B cell (primary cell): ENCODE measurements around the gene ZNF41. TPM values are rescaled to one million over a fixed set of nuclear protein-coding genes. Genes with fewer than 3 reads are reported as not detected.

Experiments used
- ATAC-seq: fragments of 200-7000 bp; cut with Tn5 transposase; one replicate; pipeline ENCODE4 v1.10.0; 2021; ENCODE audit warnings: low read depth, mild to moderate bottlenecking, moderate number of reproducible peaks, moderate library complexity
- CTCF ChIA-PET: fragments of 350-600 bp; sonication (Branson Sonifier 250); formaldehyde crosslinking; loops from one replicate; lab custom pipeline; 2021; ENCODE audit warnings: antibody characterized with exemption, inconsistent platforms; lab: Charles Lee
- POLR2A ChIA-PET: fragments of 350-600 bp; sonication (Branson Sonifier 250); formaldehyde crosslinking; loops from one replicate; lab custom pipeline; 2021; ENCODE audit warnings: antibody characterized with exemption; lab: Charles Lee
- DNase-seq: peaks from one replicate; pipeline ENCODE4 v3.0.0; 2013
- H2AFZ ChIP-seq: 2 replicates; pipeline ENCODE4 v1.6.1; 2012; ENCODE audit warnings: mild to moderate bottlenecking, low read depth, low read length; ENCODE audit not compliant: insufficient read depth, poor library complexity, severe bottlenecking
- H3K27ac ChIP-seq, 2 donors: 1 replicate in 1 of 2; 2 replicates in 1 of 2; pipeline ENCODE4 v1.5.1; 2012 to 2013; ENCODE audit warnings: low read length in 2 of 2, mild to moderate bottlenecking in 2 of 2, moderate library complexity in 1 of 2
- H3K27me3 ChIP-seq, 4 experiments: fragments of 200-600 bp in 1 of 4; sonication (generic) in 1 of 4; replicated peaks in 1 of 4; 1 replicate in 2 of 4; 2 replicates in 2 of 4; pipeline versions ENCODE4 v1.6.1 to v1.7.0; 2013 to 2016; ENCODE audit warnings: low read length in 3 of 4, mild to moderate bottlenecking in 2 of 4, mixed read lengths in 1 of 4, moderate library complexity in 1 of 4; ENCODE audit not compliant: insufficient read depth in 4 of 4, control insufficient read depth in 3 of 4; ENCODE audit errors: control extremely low read depth in 1 of 4
- H3K36me3 ChIP-seq, 2 experiments: replicated peaks in 1 of 2; 1 replicate in 1 of 2; 2 replicates in 1 of 2; pipeline versions ENCODE4 v1.6.1 to v1.7.1; 2013; ENCODE audit warnings: low read length in 1 of 2; ENCODE audit not compliant: insufficient read depth in 2 of 2, control insufficient read depth in 1 of 2; ENCODE audit errors: control extremely low read depth in 1 of 2, extremely low read depth in 1 of 2
- H3K4me1 ChIP-seq, 2 donors: fragments of 200-600 bp in 1 of 2; sonication (generic) in 1 of 2; 1 replicate in 1 of 2; 2 replicates in 1 of 2; pipeline versions ENCODE4 v1.5.1 to v1.6.1; 2013 to 2017; ENCODE audit warnings: low read length in 2 of 2; ENCODE audit not compliant: control insufficient read depth in 2 of 2, insufficient read depth in 2 of 2
- H3K4me2 ChIP-seq: replicated peaks from 2 replicates; pipeline ENCODE3; 2012; ENCODE audit warnings: mild to moderate bottlenecking, low read depth, low read length; ENCODE audit not compliant: poor library complexity, severe bottlenecking
- H3K4me3 ChIP-seq, 5 experiments: fragments of 200-600 bp in 1 of 5; sonication (generic) in 1 of 5; 1 replicate in 3 of 5; 2 replicates in 2 of 5; pipeline versions ENCODE4 v1.5.1 to v1.7.0; 2011 to 2016; ENCODE audit warnings: low read length in 4 of 5, mild to moderate bottlenecking in 4 of 5, low read depth in 2 of 5, control low read depth in 1 of 5, moderate library complexity in 1 of 5; ENCODE audit not compliant: insufficient read depth in 1 of 5; ENCODE audit errors: control extremely low read depth in 1 of 5, extremely low read depth in 1 of 5
- H3K79me2 ChIP-seq: fragments of 200-600 bp; sonication (generic); one replicate; pipeline ENCODE4 v1.6.0; 2016; ENCODE audit warnings: low read length; ENCODE audit not compliant: control insufficient read depth, insufficient read depth
- H3K9ac ChIP-seq: fragments of 200-600 bp; sonication (generic); 2 replicates; pipeline ENCODE4 v1.6.1; 2017; ENCODE audit warnings: mild to moderate bottlenecking, low read length, moderate library complexity
- H3K9me3 ChIP-seq, 3 donors: one replicate each; pipeline versions ENCODE4 v1.6.1 to v1.7.1; 2013; ENCODE audit warnings: low read length in 2 of 3; ENCODE audit not compliant: control insufficient read depth in 2 of 3, insufficient read depth in 1 of 3; ENCODE audit errors: control extremely low read depth in 1 of 3
- H4K20me1 ChIP-seq: 2 replicates; pipeline ENCODE4 v1.6.0; 2012; ENCODE audit warnings: mild to moderate bottlenecking, low read length; ENCODE audit not compliant: insufficient read depth, control insufficient read depth, poor library complexity, severe bottlenecking
- H3K27ac Mint-ChIP-seq: one replicate; pipeline ENCODE4 v1.8.0; 2021; ENCODE audit warnings: mixed read lengths
- H3K27me3 Mint-ChIP-seq: one replicate; pipeline ENCODE4 v1.8.0; 2021; ENCODE audit warnings: mixed read lengths
- H3K4me1 Mint-ChIP-seq: one replicate; pipeline ENCODE4 v1.8.0; 2021; ENCODE audit warnings: mixed read lengths
- H3K4me3 Mint-ChIP-seq: one replicate; pipeline ENCODE4 v1.8.0; 2021; ENCODE audit warnings: mixed read lengths
- H3K9me3 Mint-ChIP-seq: one replicate; pipeline ENCODE4 v1.8.0; 2022; ENCODE audit warnings: mixed read lengths; ENCODE audit not compliant: insufficient read depth
- EZH2 ChIP-seq: IDR thresholded peaks from 2 replicates; pipeline ENCODE4 v1.6.1; 2012; ENCODE audit warnings: borderline replicate concordance, low read depth, mild to moderate bottlenecking, moderate library complexity, low read length; ENCODE audit not compliant: insufficient read depth, poor library complexity, severe bottlenecking
- WGBS: methylation state at CpG from one replicate; pipeline ENCODE4 v1.1.5; 2013; ENCODE audit warnings: missing lambda C conversion rate; ENCODE audit not compliant: insufficient coverage; 5-methylcytosine and 5-hydroxymethylcytosine counted together
- intact Hi-C: fragments of 100-400 bp; cut with micrococcal nuclease; formaldehyde crosslinking; loops from one replicate; pipeline ENCODE4 v1.10.0; 2022
- polyA plus RNA-seq: library from polyadenylated mRNA; depleted of rRNA; stranded (reverse); fragments of >200 nt; gene quantifications from 2 replicates; pipeline ENCODE4 v1.2.3, GENCODE V29; 2012
- total RNA-seq, 2 donors: library from RNA; stranded (reverse); fragments of 120-200 nt in 1 of 2; gene quantifications; 1 replicate in 1 of 2; 2 replicates in 1 of 2; pipeline versions ENCODE4 v1.2.3 to v1.2.4, GENCODE V29; 2013 to 2022
- TF ChIP-seq, protein P1 (sequence below): fragments of 200-600 bp; IDR thresholded peaks from one replicate; pipeline ENCODE4 v1.8.0; 2022; ENCODE audit warnings: antibody characterized with exemption, mild to moderate bottlenecking

The ZNF41 gene
- total and polyA plus RNA-seq, 2 donors (not counting 1 experiment from before 2014, with no cell fraction given), result 5.5 to 17.4 TPM

DNA sequence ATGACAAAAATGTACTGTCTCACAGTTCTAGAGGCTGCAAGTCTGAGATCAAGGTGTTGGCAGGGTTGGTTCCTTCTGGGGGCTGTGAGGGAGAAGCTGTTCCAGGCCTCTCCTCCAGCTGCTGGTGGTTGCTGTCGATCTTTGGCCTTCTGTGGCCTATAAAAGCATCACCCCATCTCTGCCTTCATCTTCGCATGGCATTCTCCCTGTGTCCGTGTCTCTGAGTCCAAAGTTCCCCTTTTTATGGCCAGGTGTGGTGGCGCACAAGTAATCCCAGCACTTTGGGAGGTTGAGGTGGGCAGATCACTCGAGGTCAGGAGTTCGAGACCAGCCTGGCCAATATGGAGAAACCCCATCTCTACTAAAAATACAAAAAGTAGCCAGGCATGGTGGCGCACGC lies 46.5 kb upstream of the ZNF41 start:
- CTCF ChIA-PET, result no interaction called here
- Histone ChIP-seq H3K4me2 (no peak overlapping the region), H3K36me3 (no peaks in the 10 kb centered on the region), H3K27ac (no peak overlapping the region), H3K79me2 (no peaks in the 10 kb centered on the region), H3K4me1 (no peaks in the 10 kb centered on the region), H3K9me3 (no peaks in the 10 kb centered on the region), H4K20me1 (no peaks in the 10 kb centered on the region), H2AFZ (no peak overlapping the region), H3K9ac (no peak overlapping the region), H3K27me3 (no peaks in the 10 kb centered on the region), H3K4me3 (no peak overlapping the region)
- DNase-seq (no peak), ATAC-seq (no peak)
- Mint-ChIP-seq H3K4me3 (no peak overlapping the region), H3K27me3 (no peaks in the 10 kb centered on the region), H3K9me3 (no peaks in the 10 kb centered on the region), H3K27ac (no peak overlapping the region), H3K4me1 (peaks cover 2% of the 10 kb centered on the region)
- no peak for TF ChIP-seq EZH2
- TF ChIP-seq, protein P1, sequence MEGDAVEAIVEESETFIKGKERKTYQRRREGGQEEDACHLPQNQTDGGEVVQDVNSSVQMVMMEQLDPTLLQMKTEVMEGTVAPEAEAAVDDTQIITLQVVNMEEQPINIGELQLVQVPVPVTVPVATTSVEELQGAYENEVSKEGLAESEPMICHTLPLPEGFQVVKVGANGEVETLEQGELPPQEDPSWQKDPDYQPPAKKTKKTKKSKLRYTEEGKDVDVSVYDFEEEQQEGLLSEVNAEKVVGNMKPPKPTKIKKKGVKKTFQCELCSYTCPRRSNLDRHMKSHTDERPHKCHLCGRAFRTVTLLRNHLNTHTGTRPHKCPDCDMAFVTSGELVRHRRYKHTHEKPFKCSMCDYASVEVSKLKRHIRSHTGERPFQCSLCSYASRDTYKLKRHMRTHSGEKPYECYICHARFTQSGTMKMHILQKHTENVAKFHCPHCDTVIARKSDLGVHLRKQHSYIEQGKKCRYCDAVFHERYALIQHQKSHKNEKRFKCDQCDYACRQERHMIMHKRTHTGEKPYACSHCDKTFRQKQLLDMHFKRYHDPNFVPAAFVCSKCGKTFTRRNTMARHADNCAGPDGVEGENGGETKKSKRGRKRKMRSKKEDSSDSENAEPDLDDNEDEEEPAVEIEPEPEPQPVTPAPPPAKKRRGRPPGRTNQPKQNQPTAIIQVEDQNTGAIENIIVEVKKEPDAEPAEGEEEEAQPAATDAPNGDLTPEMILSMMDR, result no peak
- WGBS, result no CpG with 5 or more reads among the region's 8 CpGs
- POLR2A ChIA-PET, result no interaction called here
- intact Hi-C loops, result no loop called here

GRCh38 chrX:47523713-47524166 lies 40.7 kb upstream of the ZNF41 start:
- H3K4me3 ChIP-seq, result peak overlapping the region in 4 of 5 experiments; percentile 51 to 60 (median 57)
- no peaks in the 10 kb centered on the region for H3K27me3 ChIP-seq
- H2AFZ ChIP-seq, result peak overlapping the region; percentile 84
- no peaks in the 10 kb centered on the region for H3K36me3 ChIP-seq
- peaks cover 3% of the 10 kb centered on the region for H3K4me1 Mint-ChIP-seq
- no peaks in the 10 kb centered on the region for H4K20me1 ChIP-seq
- ChIA-PET CTCF (interaction anchor here (0.5 to 4.2 kb wide), 19 partner anchors 9 to 500 kb away, joined by 3 to 38 read pairs (median 5); partner anchors contain the start of gene USP11), POLR2A (interaction anchor here (0.6 to 1.2 kb wide), 6 partner anchors 33 to 329 kb away, joined by 3 to 5 read pairs (median 3); partner anchors contain the start of gene TIMP1)
- H3K79me2 ChIP-seq, result no peaks in the 10 kb centered on the region
- no peaks in the 10 kb centered on the region for H3K9me3 Mint-ChIP-seq
- TF ChIP-seq, protein P1, result no peak
- no peak for TF ChIP-seq EZH2
- H3K27me3 Mint-ChIP-seq, result no peaks in the 10 kb centered on the region
- no peak overlapping the region for H3K27ac ChIP-seq
- ATAC-seq (no peak), DNase-seq (no peak)
- peak overlapping the region; percentile 88 for H3K4me2 ChIP-seq
- peaks cover 0 to 8% of the 10 kb centered on the region in 2 donors for H3K4me1 ChIP-seq
- peak overlapping the region; percentile 70 for H3K4me3 Mint-ChIP-seq
- intact Hi-C loops, result loop anchor here (1.0 to 2.0 kb wide), 4 partner anchors 26 to 330 kb away; partner anchors contain the start of genes UBA1 and ZNF41
- no peaks in the 10 kb centered on the region for H3K9me3 ChIP-seq
- WGBS, result 2% methylated on average over 28 of the region's 34 CpGs
- peak overlapping the region; percentile 61 for H3K9ac ChIP-seq
- H3K27ac Mint-ChIP-seq, result no peak overlapping the region
